Measurements from ENCODE around the gene B9D1. TPM values are rescaled to one million over a fixed set of nuclear protein-coding genes. Genes with fewer than 3 reads are reported as not detected.

Gene B9D1
- polyA plus RNA-seq, 1 of the 3 experiments (the other 2 are of a cell fraction): 81.6 TPM

- TF ChIP-seq USF2 (IDR thresholded peaks at IDR 0.05; ENCODE audit: borderline replicate concordance, low read depth, low read length) (no peak), FOSL2 (IDR thresholded peaks at IDR 0.05; ENCODE audit: borderline replicate concordance, low read depth) (no peak), MEF2A (IDR thresholded peaks at IDR 0.05; ENCODE audit: borderline replicate concordance, low read depth) (no peak), CHD2 (IDR thresholded peaks at IDR 0.05; ENCODE audit: low read length, partially characterized antibody) (no peak), ZBTB33 (IDR thresholded peaks at IDR 0.05; ENCODE audit: borderline replicate concordance, low read depth) (no peak), JUND (IDR thresholded peaks at IDR 0.05) (no peak), POLR2AphosphoS5 (IDR thresholded peaks at IDR 0.05; ENCODE audit: low read depth, low read length) (no peak), RFX5 (IDR thresholded peaks at IDR 0.05; ENCODE audit: low read length) (no peak), EP300 (IDR thresholded peaks at IDR 0.05; ENCODE audit: borderline replicate concordance in 1 of 2, low read depth in 1 of 2, low read length in 1 of 2) (no peak), SIN3A (IDR thresholded peaks at IDR 0.05; ENCODE audit: borderline replicate concordance, low read depth, low read length) (no peak), RAD21 (IDR thresholded peaks at IDR 0.05; ENCODE audit: low read length) (no peak), TEAD4 (IDR thresholded peaks at IDR 0.05; ENCODE audit: borderline replicate concordance, insufficient read depth) (no peak), RXRA (IDR thresholded peaks at IDR 0.05; ENCODE audit: borderline replicate concordance, low read depth) (no peak), GATA2 (CRISPR knock-in tag; IDR thresholded peaks at IDR 0.05) (no peak), EZH2phosphoT487 (IDR thresholded peaks at IDR 0.05; ENCODE audit: borderline replicate concordance, low read depth) (no peak)
- TF ChIP-seq, protein P1, sequence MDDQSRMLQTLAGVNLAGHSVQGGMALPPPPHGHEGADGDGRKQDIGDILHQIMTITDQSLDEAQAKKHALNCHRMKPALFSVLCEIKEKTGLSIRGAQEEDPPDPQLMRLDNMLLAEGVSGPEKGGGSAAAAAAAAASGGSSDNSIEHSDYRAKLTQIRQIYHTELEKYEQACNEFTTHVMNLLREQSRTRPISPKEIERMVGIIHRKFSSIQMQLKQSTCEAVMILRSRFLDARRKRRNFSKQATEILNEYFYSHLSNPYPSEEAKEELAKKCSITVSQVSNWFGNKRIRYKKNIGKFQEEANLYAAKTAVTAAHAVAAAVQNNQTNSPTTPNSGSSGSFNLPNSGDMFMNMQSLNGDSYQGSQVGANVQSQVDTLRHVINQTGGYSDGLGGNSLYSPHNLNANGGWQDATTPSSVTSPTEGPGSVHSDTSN (IDR thresholded peaks at IDR 0.05): no peak
- TF ChIP-seq, protein P2, sequence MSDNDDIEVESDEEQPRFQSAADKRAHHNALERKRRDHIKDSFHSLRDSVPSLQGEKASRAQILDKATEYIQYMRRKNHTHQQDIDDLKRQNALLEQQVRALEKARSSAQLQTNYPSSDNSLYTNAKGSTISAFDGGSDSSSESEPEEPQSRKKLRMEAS (IDR thresholded peaks at IDR 0.05; ENCODE audit: low read depth): no peak
- Histone ChIP-seq H3F3A (replicated peaks; ENCODE audit: insufficient read depth) (no peaks in the 10 kb centered on the region), H4K20me1 (ENCODE audit: insufficient read depth) (no peaks in the 10 kb centered on the region), H3K4me3 (ENCODE audit: low read depth in 2 of 2, low read length in 1 of 2) (no peak overlapping the region), H3K4me1 (ENCODE audit: control insufficient read depth in 1 of 2, insufficient read depth in 2 of 2, low read depth in 1 of 2, low read length in 1 of 2) (peaks cover 5 to 8% of the 10 kb centered on the region in 2 experiments; a peak in 2 of 4 replicates), H3K9ac (no peak overlapping the region), H3K79me2 (ENCODE audit: insufficient read depth) (no peaks in the 10 kb centered on the region), H3K9me3 (no peaks in the 10 kb centered on the region), H3K4me2 (no peak overlapping the region), H3K36me3 (replicated peaks in 1 of 2; ENCODE audit: control insufficient read depth in 1 of 2, insufficient read depth in 2 of 2, low read length in 1 of 2) (peaks cover 0 to 2% of the 10 kb centered on the region in 2 experiments), H3K27me3 (ENCODE audit: insufficient read depth) (no peaks in the 10 kb centered on the region), H2AFZ (ENCODE audit: low read depth) (no peak overlapping the region), H3K9me2 (no peaks in the 10 kb centered on the region), H3K27ac (ENCODE audit: low read depth in 2 of 2, low read length in 1 of 2) (no peak overlapping the region; a peak in 1 of 4 replicates)
- DNase-seq: no peak
- ChIA-PET CTCF (interaction anchor here (2.0 kb wide), 2 partner anchors 23 to 107 kb away, joined by 6 to 11 read pairs; partner anchors contain the start of gene B9D1), POLR2A (no interaction called here)
- 92% methylated on average over 2 of the region's 2 CpGs for WGBS (ENCODE audit: low lambda C conversion rate)
Measured at GRCh38 chr17:19339341-19339815, 23.1 kb downstream of the B9D1 start.

Data from SK-N-SH (cell line).